ENCODE data around the gene SPSB1. TPM values are rescaled to one million over a fixed set of nuclear protein-coding genes. Genes with fewer than 3 reads are reported as not detected.

Gene SPSB1
- total and polyA plus RNA-seq, 2 experiments from 2014 or later: 2.4 to 6.8 TPM

GRCh38 chr1:9418851-9419250, 126.2 kb downstream of the SPSB1 start (continued):
- TF ChIP-seq CREB1 (CRISPR knock-in tag; IDR thresholded peaks at IDR 0.05; ENCODE audit: low read depth) (no peak), JUNB (IDR thresholded peaks at IDR 0.05; ENCODE audit: unreplicated experiment) (no peak)

Other genes starting within 250 kb of the SPSB1 start
- gene SLC2A5, start 223.3 kb upstream of the SPSB1 start, total RNA-seq (2014; rRNA removed; shearing (Covaris generic)): 0.03 TPM in 1 of 2 replicates, not detected in the other
- gene SLC2A5, start 223.3 kb upstream of the SPSB1 start, polyA plus RNA-seq (2016; fragmentation: Nextera tagmentation; extraction: Ambion mirVana): not detected in 2 replicates
- gene GPR157, start 163.8 kb upstream of the SPSB1 start, total RNA-seq (2014; rRNA removed; shearing (Covaris generic)): 3.9 and 4.2 TPM in 2 replicates
- 0.81 and 0.85 TPM in 2 replicates for gene GPR157, start 163.8 kb upstream of the SPSB1 start, polyA plus RNA-seq (2016; fragmentation: Nextera tagmentation; extraction: Ambion mirVana)
- gene H6PD, start 58.1 kb upstream of the SPSB1 start, total RNA-seq (2014; rRNA removed; shearing (Covaris generic)): 4.2 and 4.7 TPM in 2 replicates
- 0.99 and 1.2 TPM in 2 replicates for gene H6PD, start 58.1 kb upstream of the SPSB1 start, polyA plus RNA-seq (2016; fragmentation: Nextera tagmentation; extraction: Ambion mirVana)
- 18.8 and 21.0 TPM in 2 replicates for gene SLC25A33, start 246.6 kb downstream of the SPSB1 start, total RNA-seq (2014; rRNA removed; shearing (Covaris generic))
- gene SLC25A33, start 246.6 kb downstream of the SPSB1 start, polyA plus RNA-seq (2016; fragmentation: Nextera tagmentation; extraction: Ambion mirVana): 12.8 and 13.3 TPM in 2 replicates

All from GM23338 (cell line).